Stimulated activated CD4-positive, alpha-beta T cell treated with anti-CD3 and anti-CD28 coated beads, Interleukin-12 subunit alpha, Interleukin-12 subunit beta, amount 100 ng/mL, for 24 hours (primary cell): ENCODE data around the gene KLF15.

Experiments
- DNase-seq, 2 experiments: peaks; one replicate each; pipeline ENCODE4 v3.0.0-alpha.2; 2020; ENCODE audit warnings: low read depth in 2 of 2

The KLF15 gene

GRCh38 chr3:126360714-126361060 is 3.5 kb upstream of the KLF15 start:
- no peak for DNase-seq

GRCh38 chr3:126360046-126360713 is 3.0 kb upstream of the KLF15 start:
- DNase-seq, result no peak

- no peak for DNase-seq
Observed at GRCh38 chr3:126358816-126359181, 1.6 kb upstream of the KLF15 start.

- no peak for DNase-seq
Observed at GRCh38 chr3:126358038-126358815, 1.0 kb upstream of the KLF15 start.

GRCh38 chr3:126356373-126357264 is 589 bp downstream of the KLF15 start:
- DNase-seq, result no peak

GRCh38 chr3:126355777-126356372 is 1.3 kb downstream of the KLF15 start:
- no peak for DNase-seq

GRCh38 chr3:126355251-126355650 is 2.0 kb downstream of the KLF15 start:
- no peak for DNase-seq

- DNase-seq, result no peak
Observed at GRCh38 chr3:126354776-126355175, 2.4 kb downstream of the KLF15 start.

GRCh38 chr3:126353694-126354321 is 3.4 kb downstream of the KLF15 start:
- DNase-seq, result no peak

GRCh38 chr3:126352476-126353454 is 4.4 kb downstream of the KLF15 start:
- no peak for DNase-seq

- DNase-seq, result no peak
Observed at GRCh38 chr3:126351771-126352475, 5.3 kb downstream of the KLF15 start.

- no peak for DNase-seq
Observed at GRCh38 chr3:126351086-126351770, 6.0 kb downstream of the KLF15 start.

- DNase-seq, result no peak
Observed at GRCh38 chr3:126350502-126351085, 6.6 kb downstream of the KLF15 start.

GRCh38 chr3:126349611-126350501 is 7.4 kb downstream of the KLF15 start:
- no peak for DNase-seq

GRCh38 chr3:126349071-126349470 is 8.1 kb downstream of the KLF15 start:
- DNase-seq, result no peak

- DNase-seq, result no peak
Observed at GRCh38 chr3:126348308-126348920, 8.8 kb downstream of the KLF15 start.

GRCh38 chr3:126347543-126348161 is 9.6 kb downstream of the KLF15 start:
- no peak for DNase-seq
